Activated CD8-positive, alpha-beta memory T cell treated with anti-CD3 and anti-CD28 coated beads, Interleukin-2, amount 10 ng/mL, durations not matched to agents 7 days and 5 days (primary cell): ENCODE measurements around the gene ABR. TPM values are rescaled to one million over a fixed set of nuclear protein-coding genes. Genes with fewer than 3 reads are reported as not detected.

Experiments used
- ATAC-seq: fragments of 150-1000 bp; cut with Tn5 transposase; one replicate; pipeline ENCODE4 v1.10.0; 2021; ENCODE audit warnings: moderate library complexity
- CTCF ChIA-PET: fragments of 350-600 bp; sonication (Branson Sonifier 250); formaldehyde crosslinking; loops from one replicate; lab custom pipeline; 2021; ENCODE audit warnings: antibody characterized with exemption; lab: Charles Lee
- DNase-seq: peaks from one replicate; pipeline ENCODE4 v3.0.0-alpha.2; 2020
- H3K27ac Mint-ChIP-seq: one replicate; pipeline ENCODE4 v1.8.0; 2021; ENCODE audit warnings: mild to moderate bottlenecking, mixed read lengths
- H3K27me3 Mint-ChIP-seq: one replicate; pipeline ENCODE4 v1.8.0; 2021; ENCODE audit warnings: mixed read lengths
- H3K36me3 Mint-ChIP-seq: one replicate; pipeline ENCODE4 v1.8.0; 2021; ENCODE audit warnings: mild to moderate bottlenecking, mixed read lengths
- H3K4me1 Mint-ChIP-seq: one replicate; pipeline ENCODE4 v1.8.0; 2021; ENCODE audit warnings: mixed read lengths
- H3K4me3 Mint-ChIP-seq: one replicate; pipeline ENCODE4 v1.8.0; 2021; ENCODE audit warnings: mild to moderate bottlenecking, moderate library complexity, mixed read lengths
- H3K9me3 Mint-ChIP-seq: one replicate; pipeline ENCODE4 v1.8.0; 2022; ENCODE audit warnings: low read depth, mixed read lengths
- total RNA-seq, 2 experiments: library from RNA; stranded (reverse); gene quantifications; one replicate each; pipeline ENCODE4 v1.2.3, GENCODE V29; 2021

ABR gene
- total RNA-seq, 2 experiments from 2014 or later: 83.2 to 145 TPM

- Mint-ChIP-seq H3K36me3 (peaks cover 26% of the 10 kb centered on the region), H3K27ac (peak overlapping the region; percentile 43), H3K4me1 (peaks cover 30% of the 10 kb centered on the region), H3K4me3 (no peak overlapping the region), H3K27me3 (no peaks in the 10 kb centered on the region), H3K9me3 (no peaks in the 10 kb centered on the region)
- DNase-seq: no peak
- peak; percentile 26 for ATAC-seq
- CTCF ChIA-PET: interaction anchor here (1.0 to 1.5 kb wide), 3 partner anchors 10 to 38 kb away, joined by 3 to 5 read pairs (median 3); no protein-coding TSS in a partner anchor
These were observed 83.6 kb downstream of the ABR start for GRCh38 chr17:1096215-1096614.

GRCh38 chr17:1095853-1096173, 84.0 kb downstream of the ABR start:
- H3K27me3 Mint-ChIP-seq: no peaks in the 10 kb centered on the region
- CTCF ChIA-PET: interaction anchor here (1.5 kb wide), 1 partner anchor 38 kb away, joined by 5 read pairs; no protein-coding TSS in a partner anchor

GRCh38 chr17:1095090-1095852, 84.5 kb downstream of the ABR start:
- CTCF ChIA-PET: no interaction called here
- Mint-ChIP-seq H3K4me1 (peaks cover 30% of the 10 kb centered on the region), H3K27ac (no peak overlapping the region), H3K4me3 (no peak overlapping the region), H3K27me3 (no peaks in the 10 kb centered on the region), H3K36me3 (peaks cover 27% of the 10 kb centered on the region), H3K9me3 (no peaks in the 10 kb centered on the region)
- DNase-seq (no peak), ATAC-seq (no peak)

More at GRCh38 chr17:1095853-1096173, 84.0 kb downstream of the ABR start:
- H3K4me3 Mint-ChIP-seq: no peak overlapping the region
- ATAC-seq (no peak), DNase-seq (no peak)
- H3K27ac Mint-ChIP-seq: no peak overlapping the region
- H3K36me3 Mint-ChIP-seq: peaks cover 25% of the 10 kb centered on the region
- no peaks in the 10 kb centered on the region for H3K9me3 Mint-ChIP-seq
- peaks cover 30% of the 10 kb centered on the region for H3K4me1 Mint-ChIP-seq

- CTCF ChIA-PET: no interaction called here
- Mint-ChIP-seq H3K4me1 (peaks cover 30% of the 10 kb centered on the region), H3K9me3 (no peaks in the 10 kb centered on the region), H3K27me3 (no peaks in the 10 kb centered on the region), H3K36me3 (peaks cover 27% of the 10 kb centered on the region), H3K4me3 (no peak overlapping the region), H3K27ac (no peak overlapping the region)
- ATAC-seq (no peak), DNase-seq (no peak)
These were observed 85.2 kb downstream of the ABR start for GRCh38 chr17:1094591-1094990.

GRCh38 chr17:1091900-1092299, 87.9 kb downstream of the ABR start:
- Mint-ChIP-seq H3K4me1 (peaks cover 8% of the 10 kb centered on the region), H3K27me3 (no peaks in the 10 kb centered on the region), H3K4me3 (no peak overlapping the region), H3K27ac (no peak overlapping the region), H3K9me3 (no peaks in the 10 kb centered on the region), H3K36me3 (peaks cover 14% of the 10 kb centered on the region)
- CTCF ChIA-PET: no interaction called here
- DNase-seq: no peak
- no peak for ATAC-seq

- no peaks in the 10 kb centered on the region for H3K27me3 Mint-ChIP-seq
- ATAC-seq (no peak), DNase-seq (no peak)
- no peak overlapping the region for H3K27ac Mint-ChIP-seq
- CTCF ChIA-PET: no interaction called here
- H3K4me1 Mint-ChIP-seq: peaks cover 4% of the 10 kb centered on the region
- no peaks in the 10 kb centered on the region for H3K9me3 Mint-ChIP-seq
- peaks cover 14% of the 10 kb centered on the region for H3K36me3 Mint-ChIP-seq
- no peak overlapping the region for H3K4me3 Mint-ChIP-seq
These were observed 88.6 kb downstream of the ABR start for GRCh38 chr17:1091190-1091534.

GRCh38 chr17:1090465-1091189, 89.2 kb downstream of the ABR start:
- no peak overlapping the region for H3K27ac Mint-ChIP-seq
- H3K9me3 Mint-ChIP-seq: no peaks in the 10 kb centered on the region
- no peaks in the 10 kb centered on the region for H3K27me3 Mint-ChIP-seq
- ATAC-seq (no peak), DNase-seq (no peak)
- peaks cover 14% of the 10 kb centered on the region for H3K36me3 Mint-ChIP-seq
- no peak overlapping the region for H3K4me3 Mint-ChIP-seq
- no peaks in the 10 kb centered on the region for H3K4me1 Mint-ChIP-seq
- CTCF ChIA-PET: no interaction called here

- Mint-ChIP-seq H3K9me3 (no peaks in the 10 kb centered on the region), H3K27ac (peak overlapping the region; percentile 32), H3K27me3 (no peaks in the 10 kb centered on the region), H3K4me1 (no peaks in the 10 kb centered on the region), H3K36me3 (peaks cover 14% of the 10 kb centered on the region), H3K4me3 (no peak overlapping the region)
- CTCF ChIA-PET: no interaction called here
- DNase-seq (no peak), ATAC-seq (no peak)
These were observed 89.9 kb downstream of the ABR start for GRCh38 chr17:1089915-1090314.

GRCh38 chr17:1087381-1088241, 92.2 kb downstream of the ABR start:
- no peaks in the 10 kb centered on the region for H3K9me3 Mint-ChIP-seq
- peaks cover 11% of the 10 kb centered on the region for H3K36me3 Mint-ChIP-seq
- H3K4me3 Mint-ChIP-seq: no peak overlapping the region
- ATAC-seq (peak; percentile 36), DNase-seq (no peak)
- no peaks in the 10 kb centered on the region for H3K27me3 Mint-ChIP-seq
- H3K27ac Mint-ChIP-seq: no peak overlapping the region
- no peaks in the 10 kb centered on the region for H3K4me1 Mint-ChIP-seq
- CTCF ChIA-PET: interaction anchor here (1.3 kb wide), 1 partner anchor 35 kb away, joined by 3 read pairs; no protein-coding TSS in a partner anchor

GRCh38 chr17:1083451-1084187, 96.2 kb downstream of the ABR start:
- peaks cover 6% of the 10 kb centered on the region for H3K36me3 Mint-ChIP-seq
- no peaks in the 10 kb centered on the region for H3K9me3 Mint-ChIP-seq
- no peak overlapping the region for H3K27ac Mint-ChIP-seq
- DNase-seq: no peak
- peaks cover 13% of the 10 kb centered on the region for H3K4me1 Mint-ChIP-seq
- H3K4me3 Mint-ChIP-seq: no peak overlapping the region
- no peaks in the 10 kb centered on the region for H3K27me3 Mint-ChIP-seq
- no peak for ATAC-seq
- CTCF ChIA-PET: interaction anchor here (1.0 kb wide), 1 partner anchor 25 kb away, joined by 3 read pairs; no protein-coding TSS in a partner anchor

- H3K36me3 Mint-ChIP-seq: peaks cover 10% of the 10 kb centered on the region
- ATAC-seq: no peak
- H3K27ac Mint-ChIP-seq: no peak overlapping the region
- no peak for DNase-seq
- H3K27me3 Mint-ChIP-seq: no peaks in the 10 kb centered on the region
- CTCF ChIA-PET: no interaction called here
- H3K9me3 Mint-ChIP-seq: no peaks in the 10 kb centered on the region
- H3K4me3 Mint-ChIP-seq: no peak overlapping the region
- H3K4me1 Mint-ChIP-seq: peaks cover 13% of the 10 kb centered on the region
These were observed 97.2 kb downstream of the ABR start for GRCh38 chr17:1082579-1082978.

GRCh38 chr17:1078831-1079561, 100.8 kb downstream of the ABR start:
- DNase-seq (no peak), ATAC-seq (no peak)
- H3K9me3 Mint-ChIP-seq: no peaks in the 10 kb centered on the region
- H3K27me3 Mint-ChIP-seq: no peaks in the 10 kb centered on the region
- H3K4me1 Mint-ChIP-seq: peaks cover 13% of the 10 kb centered on the region
- peaks cover 10% of the 10 kb centered on the region for H3K36me3 Mint-ChIP-seq
- H3K4me3 Mint-ChIP-seq: no peak overlapping the region
- H3K27ac Mint-ChIP-seq: no peak overlapping the region
- CTCF ChIA-PET: no interaction called here
